Progenitor cell of endocrine pancreas (in vitro differentiated cells): ENCODE results near the gene SEMA6B. TPM values are rescaled to one million over a fixed set of nuclear protein-coding genes. Genes with fewer than 3 reads are reported as not detected.
A peak's percentile ranks its signal among the peaks of the same experiment; 100 is the strongest.

Source experiments
- DNase-seq: peaks from one replicate; pipeline ENCODE4 v3.0.0; 2021; ENCODE audit warnings: low spot score; ENCODE audit not compliant: unreplicated experiment
- H3K27ac Mint-ChIP-seq: 2 replicates; pipeline ENCODE4 v1.8.0; 2021; ENCODE audit warnings: mild to moderate bottlenecking, moderate library complexity, mixed read lengths
- H3K27me3 Mint-ChIP-seq: 2 replicates; pipeline ENCODE4 v1.8.0; 2021; ENCODE audit warnings: mixed read lengths
- H3K36me3 Mint-ChIP-seq: 2 replicates; pipeline ENCODE4 v1.8.0; 2022; ENCODE audit warnings: mixed read lengths; ENCODE audit not compliant: insufficient read depth
- H3K4me1 Mint-ChIP-seq: 2 replicates; pipeline ENCODE4 v1.8.0; 2021; ENCODE audit warnings: low read depth, mixed read lengths
- H3K4me3 Mint-ChIP-seq: 2 replicates; pipeline ENCODE4 v1.8.0; 2021; ENCODE audit warnings: low read depth, mild to moderate bottlenecking, moderate library complexity, mixed read lengths
- H3K9me3 Mint-ChIP-seq: 2 replicates; pipeline ENCODE4 v1.8.0; 2021; ENCODE audit warnings: low read depth, mixed read lengths
- CTCF ChIP-seq: fragments of 200-600 bp; sonication (generic); IDR thresholded peaks from one replicate; pipeline ENCODE4 v1.5.0; 2021; ENCODE audit warnings: antibody characterized with exemption, mild to moderate bottlenecking; ENCODE audit not compliant: unreplicated experiment
- total RNA-seq: library from RNA; stranded (reverse); gene quantifications from 2 replicates; pipeline ENCODE4 v1.2.1, GENCODE V29; 2021

SEMA6B gene
- total RNA-seq, 1 donor from 2014 or later, result 26.6 TPM

- Mint-ChIP-seq H3K4me1 (no peaks in the 10 kb centered on the region), H3K9me3 (no peaks in the 10 kb centered on the region), H3K36me3 (peaks cover 11% of the 10 kb centered on the region), H3K4me3 (no peak overlapping the region), H3K27me3 (no peaks in the 10 kb centered on the region), H3K27ac (no peak overlapping the region)
- TF ChIP-seq CTCF, result peak; percentile 99
- peak; percentile 60 for DNase-seq
Measured at GRCh38 chr19:4557971-4558941, 1.2 kb downstream of the SEMA6B start.

GRCh38 chr19:4557144-4557970 is 2.1 kb downstream of the SEMA6B start:
- no peak for DNase-seq
- H3K4me3 Mint-ChIP-seq, result no peak overlapping the region
- H3K36me3 Mint-ChIP-seq, result peaks cover 16% of the 10 kb centered on the region
- TF ChIP-seq CTCF, result peak; percentile 36
- no peaks in the 10 kb centered on the region for H3K27me3 Mint-ChIP-seq
- H3K4me1 Mint-ChIP-seq, result no peaks in the 10 kb centered on the region
- no peak overlapping the region for H3K27ac Mint-ChIP-seq
- H3K9me3 Mint-ChIP-seq, result no peaks in the 10 kb centered on the region

- Mint-ChIP-seq H3K4me3 (no peak overlapping the region), H3K27ac (no peak overlapping the region), H3K9me3 (no peaks in the 10 kb centered on the region), H3K4me1 (no peaks in the 10 kb centered on the region), H3K27me3 (no peaks in the 10 kb centered on the region), H3K36me3 (peaks cover 21% of the 10 kb centered on the region)
- no peak for TF ChIP-seq CTCF
- no peak for DNase-seq
Measured at GRCh38 chr19:4556597-4557127, 2.8 kb downstream of the SEMA6B start.

- H3K27me3 Mint-ChIP-seq, result no peaks in the 10 kb centered on the region
Measured at GRCh38 chr19:4555657-4556561, 3.6 kb downstream of the SEMA6B start.

More at GRCh38 chr19:4555657-4556561, 3.6 kb downstream of the SEMA6B start:
- H3K4me1 Mint-ChIP-seq, result no peaks in the 10 kb centered on the region
- peaks cover 21% of the 10 kb centered on the region for H3K36me3 Mint-ChIP-seq
- no peak for DNase-seq
- TF ChIP-seq CTCF, result no peak
- peak overlapping the region; percentile 25 for H3K27ac Mint-ChIP-seq
- H3K9me3 Mint-ChIP-seq, result no peaks in the 10 kb centered on the region
- no peak overlapping the region for H3K4me3 Mint-ChIP-seq
